MCF 10A (cell line): Measurements from ENCODE around the gene PPM1L. TPM values are rescaled to one million over a fixed set of nuclear protein-coding genes. Genes with fewer than 3 reads are reported as not detected.
A peak's percentile ranks its signal among the peaks of the same experiment; 100 is the strongest.

ENCODE experiments used
- BruUV-seq: library from RNA; stranded (reverse); fragments of 400-500 nt; replicated peaks from 2 replicates; lab custom pipeline; 2021; lab: Mats Ljungman, UMichigan
- CTCF ChIA-PET: fragments of 300-600 bp; sonication (Branson Sonifier 250); formaldehyde crosslinking; extraction: SDS; loops from one replicate; lab custom pipeline; 2021; ENCODE audit warnings: antibody characterized with exemption, inconsistent platforms; lab: Yijun Ruan, JAX
- POLR2A ChIA-PET: fragments of 300-600, 350-650 bp; sonication (Branson Sonifier 250); formaldehyde crosslinking; extraction: SDS; loops from one replicate; lab custom pipeline; 2020; ENCODE audit warnings: antibody characterized with exemption, inconsistent platforms; lab: Yijun Ruan, JAX
- DNase-seq: peaks from one replicate; pipeline ENCODE4 v3.0.0-alpha.2; 2018; ENCODE audit not compliant: unreplicated experiment
- H3K27ac Mint-ChIP-seq: one replicate; pipeline ENCODE4 v1.8.0; 2022; ENCODE audit warnings: mild to moderate bottlenecking, low read depth, mixed read lengths; ENCODE audit not compliant: unreplicated experiment
- H3K27me3 Mint-ChIP-seq: one replicate; pipeline ENCODE4 v1.8.0; 2022; ENCODE audit warnings: mixed read lengths; ENCODE audit not compliant: insufficient read depth, unreplicated experiment
- H3K36me3 Mint-ChIP-seq: one replicate; pipeline ENCODE4 v1.8.0; 2022; ENCODE audit warnings: mild to moderate bottlenecking, moderate library complexity, mixed read lengths; ENCODE audit not compliant: insufficient read depth, unreplicated experiment
- H3K4me1 Mint-ChIP-seq: one replicate; pipeline ENCODE4 v1.8.0; 2022; ENCODE audit warnings: mixed read lengths; ENCODE audit not compliant: insufficient read depth, unreplicated experiment
- H3K4me3 Mint-ChIP-seq: one replicate; pipeline ENCODE4 v1.8.0; 2022; ENCODE audit warnings: mild to moderate bottlenecking, moderate library complexity, mixed read lengths; ENCODE audit not compliant: unreplicated experiment
- H3K9me3 Mint-ChIP-seq: one replicate; pipeline ENCODE4 v1.8.0; 2022; ENCODE audit warnings: mixed read lengths; ENCODE audit not compliant: unreplicated experiment
- CTCF ChIP-seq: fragments of 200-600 bp; IDR thresholded peaks from one replicate; pipeline ENCODE4 v1.8.0; 2022; ENCODE audit warnings: antibody characterized with exemption, mild to moderate bottlenecking; ENCODE audit not compliant: unreplicated experiment
- intact Hi-C: fragments of 100-400 bp; cut with micrococcal nuclease; formaldehyde crosslinking; loops from 2 replicates; pipeline ENCODE4 v1.14.1; 2022
- total RNA-seq: library from RNA; stranded (reverse); gene quantifications from 2 replicates; pipeline ENCODE4 v1.2.3, GENCODE V29; 2022

Gene PPM1L
- total RNA-seq, 1 experiment from 2014 or later: 2.1 TPM

GRCh38 chr3:160856450-160856849, 100.4 kb downstream of the PPM1L start:
- CTCF ChIA-PET: interaction anchor here (1.3 kb wide), 1 partner anchor 12 kb away, joined by 3 read pairs; no protein-coding TSS in a partner anchor
- POLR2A ChIA-PET: interaction anchor here (1.4 kb wide), 1 partner anchor 15 kb away, joined by 3 read pairs; no protein-coding TSS in a partner anchor
- BruUV-seq: no TSS peak

GRCh38 chr3:160857476-160858119, 101.6 kb downstream of the PPM1L start:
- BruUV-seq: no TSS peak

More at GRCh38 chr3:160856450-160856849, 100.4 kb downstream of the PPM1L start:
- intact Hi-C loops: no loop called here
- no peaks in the 10 kb centered on the region for H3K27me3 Mint-ChIP-seq
- H3K36me3 Mint-ChIP-seq: no peaks in the 10 kb centered on the region
- no peak for DNase-seq
- no peaks in the 10 kb centered on the region for H3K4me1 Mint-ChIP-seq
- H3K9me3 Mint-ChIP-seq: no peaks in the 10 kb centered on the region
- H3K27ac Mint-ChIP-seq: no peak overlapping the region
- no peak overlapping the region for H3K4me3 Mint-ChIP-seq
- no peak for TF ChIP-seq CTCF

GRCh38 chr3:160860346-160860745, 104.3 kb downstream of the PPM1L start:
- DNase-seq: no peak
- POLR2A ChIA-PET: interaction anchor here (1.2 kb wide), 1 partner anchor 18 kb away, joined by 3 read pairs; no protein-coding TSS in a partner anchor
- Mint-ChIP-seq H3K4me3 (no peak overlapping the region), H3K27me3 (no peaks in the 10 kb centered on the region), H3K27ac (no peak overlapping the region), H3K9me3 (no peaks in the 10 kb centered on the region), H3K4me1 (no peaks in the 10 kb centered on the region), H3K36me3 (no peaks in the 10 kb centered on the region)
- CTCF ChIA-PET: interaction anchor here (0.6 kb wide), 1 partner anchor 142 kb away, joined by 3 read pairs; no protein-coding TSS in a partner anchor
- no peak for TF ChIP-seq CTCF
- no TSS peak for BruUV-seq
- intact Hi-C loops: no loop called here

More at GRCh38 chr3:160857476-160858119, 101.6 kb downstream of the PPM1L start:
- no peaks in the 10 kb centered on the region for H3K27me3 Mint-ChIP-seq
- no peak for TF ChIP-seq CTCF
- H3K4me1 Mint-ChIP-seq: no peaks in the 10 kb centered on the region
- DNase-seq: no peak
- no peaks in the 10 kb centered on the region for H3K36me3 Mint-ChIP-seq
- no peak overlapping the region for H3K27ac Mint-ChIP-seq
- H3K9me3 Mint-ChIP-seq: no peaks in the 10 kb centered on the region
- intact Hi-C loops: no loop called here
- CTCF ChIA-PET: interaction anchor here (1.3 kb wide), 1 partner anchor 11 kb away, joined by 3 read pairs; no protein-coding TSS in a partner anchor
- POLR2A ChIA-PET: interaction anchor here (1.4 kb wide), 1 partner anchor 14 kb away, joined by 3 read pairs; no protein-coding TSS in a partner anchor
- no peak overlapping the region for H3K4me3 Mint-ChIP-seq

GRCh38 chr3:160869825-160870224, 113.8 kb downstream of the PPM1L start:
- intact Hi-C loops: no loop called here
- peak overlapping the region; percentile 59 for H3K4me3 Mint-ChIP-seq
- peak; percentile 91 for DNase-seq
- H3K9me3 Mint-ChIP-seq: no peaks in the 10 kb centered on the region
- no peak for TF ChIP-seq CTCF
- H3K36me3 Mint-ChIP-seq: no peaks in the 10 kb centered on the region
- POLR2A ChIA-PET: interaction anchor here (0.6 to 2.4 kb wide), 8 partner anchors 18 to 115 kb away, joined by 3 to 15 read pairs (median 4); no protein-coding TSS in a partner anchor
- H3K4me1 Mint-ChIP-seq: peaks cover 20% of the 10 kb centered on the region
- peak overlapping the region; percentile 69 for H3K27ac Mint-ChIP-seq
- H3K27me3 Mint-ChIP-seq: no peaks in the 10 kb centered on the region
- CTCF ChIA-PET: interaction anchor here (0.7 to 1.8 kb wide), 2 partner anchors 50 to 366 kb away, joined by 3 to 6 read pairs; no protein-coding TSS in a partner anchor
- no TSS peak for BruUV-seq
